HG02973 (cell line): ENCODE data around the gene GSG1L.
"Not testable (repeated sequence)": the region's sequence is repeated elsewhere in the genome, so short reads cannot be mapped to it uniquely, and the experiment has no call there.

Experiments
- ATAC-seq: cut with Tn5 transposase; IDR thresholded peaks from one replicate; pipeline ENCODE4 v1.9.1; 2021; ENCODE audit warnings: moderate library complexity; ENCODE audit not compliant: unreplicated experiment

GSG1L gene

GRCh38 chr16:27917949-27918348 lies 145.6 kb downstream of the GSG1L start:
- ATAC-seq, result no peak

- ATAC-seq, result no peak
Observed at GRCh38 chr16:27911486-27911885, 152.0 kb downstream of the GSG1L start.

- ATAC-seq, result no peak
Observed at GRCh38 chr16:27907457-27907972, 156.0 kb downstream of the GSG1L start.

- no peak for ATAC-seq
Observed at GRCh38 chr16:27906883-27907282, 156.6 kb downstream of the GSG1L start.

- ATAC-seq, result no peak
Observed at GRCh38 chr16:27903046-27903655, 160.4 kb downstream of the GSG1L start.

GRCh38 chr16:27902551-27902950 lies 161.0 kb downstream of the GSG1L start:
- ATAC-seq, result no peak

GRCh38 chr16:27901956-27902355 lies 161.6 kb downstream of the GSG1L start:
- no peak for ATAC-seq

GRCh38 chr16:27899736-27900135 lies 163.8 kb downstream of the GSG1L start:
- ATAC-seq, result no peak

GRCh38 chr16:27894386-27894785 lies 169.1 kb downstream of the GSG1L start:
- no peak for ATAC-seq

GRCh38 chr16:27892879-27893278 lies 170.6 kb downstream of the GSG1L start:
- no peak for ATAC-seq

GRCh38 chr16:27890866-27891265 lies 172.6 kb downstream of the GSG1L start:
- no peak for ATAC-seq

GRCh38 chr16:27890006-27890405 lies 173.5 kb downstream of the GSG1L start:
- no peak for ATAC-seq

GRCh38 chr16:27883576-27883975 lies 179.9 kb downstream of the GSG1L start:
- ATAC-seq, result no peak

- no peak for ATAC-seq
Observed at GRCh38 chr16:27880287-27880686, 183.2 kb downstream of the GSG1L start.

- ATAC-seq, result no peak
Observed at GRCh38 chr16:27879601-27880247, 183.8 kb downstream of the GSG1L start.

- not testable (repeated sequence) for ATAC-seq
Observed at GRCh38 chr16:27872627-27873026, 190.9 kb downstream of the GSG1L start.

GRCh38 chr16:27870116-27870798 lies 193.3 kb downstream of the GSG1L start:
- no peak for ATAC-seq

GRCh38 chr16:27869411-27869810 lies 194.1 kb downstream of the GSG1L start:
- ATAC-seq, result no peak

GRCh38 chr16:27868180-27868579 lies 195.3 kb downstream of the GSG1L start:
- ATAC-seq, result no peak

GRCh38 chr16:27867122-27868110 lies 196.1 kb downstream of the GSG1L start:
- no peak for ATAC-seq

GRCh38 chr16:27863377-27863776 lies 200.1 kb downstream of the GSG1L start:
- ATAC-seq, result no peak
